GM23338 (cell line): ENCODE measurements around the gene CTTNBP2. TPM values are rescaled to one million over a fixed set of nuclear protein-coding genes. Genes with fewer than 3 reads are reported as not detected.

ENCODE experiments used
- ATAC-seq: fragments of 200-7000 bp; cut with Tn5 transposase; 3 replicates; pipeline ENCODE4 v1.9.1; 2020
- DNase-seq: peaks from one replicate; pipeline ENCODE4 v3.0.0-alpha.2; 2015; ENCODE audit warnings: low spot score
- H2AFZ ChIP-seq: fragments of 200-600 bp; sonication (generic); 2 replicates; pipeline ENCODE4 v1.8.0; 2016; ENCODE audit warnings: antibody characterized with exemption, mild to moderate bottlenecking, moderate library complexity
- H3F3A ChIP-seq: fragments of 200-600 bp; sonication (generic); replicated peaks from 2 replicates; pipeline ENCODE4 v1.8.0; 2017; ENCODE audit warnings: antibody characterized with exemption, mixed run types, low read depth
- H3K27ac ChIP-seq: fragments of 200-600 bp; sonication (generic); 2 replicates; pipeline ENCODE4 v1.6.1; 2016; ENCODE audit warnings: low read depth
- H3K27me3 ChIP-seq: fragments of 200-600 bp; sonication (generic); 2 replicates; pipeline ENCODE4 v1.8.0; 2016; ENCODE audit warnings: mild to moderate bottlenecking, mixed run types, moderate library complexity; ENCODE audit not compliant: insufficient read depth
- H3K36me3 ChIP-seq: fragments of 200-600 bp; sonication (generic); 2 replicates; pipeline ENCODE4 v1.8.0; 2016; ENCODE audit warnings: mild to moderate bottlenecking; ENCODE audit not compliant: insufficient read depth
- H3K4me1 ChIP-seq: fragments of 200-600 bp; sonication (generic); 2 replicates; pipeline ENCODE4 v1.8.0; 2016; ENCODE audit warnings: mild to moderate bottlenecking, moderate library complexity; ENCODE audit not compliant: insufficient read depth
- H3K4me2 ChIP-seq: fragments of 200-600 bp; sonication (generic); 2 replicates; pipeline ENCODE4 v1.7.1; 2017; ENCODE audit warnings: mixed run types
- H3K4me3 ChIP-seq: fragments of 200-600 bp; sonication (generic); 2 replicates; pipeline ENCODE4 v1.6.1; 2016; ENCODE audit warnings: mixed run types
- H3K79me2 ChIP-seq: fragments of 200-600 bp; sonication (generic); replicated peaks from 2 replicates; pipeline ENCODE4 v1.8.0; 2017; ENCODE audit warnings: mild to moderate bottlenecking; ENCODE audit not compliant: insufficient read depth
- H3K9me2 ChIP-seq: fragments of 200-600 bp; sonication (generic); 2 replicates; pipeline ENCODE4 v1.8.0; 2017; ENCODE audit not compliant: insufficient read depth
- H4K20me1 ChIP-seq: fragments of 200-600 bp; sonication (generic); replicated peaks from 2 replicates; pipeline ENCODE4 v1.8.0; 2017; ENCODE audit warnings: mild to moderate bottlenecking; ENCODE audit not compliant: insufficient read depth
- H3K27ac Mint-ChIP-seq: 2 replicates; pipeline ENCODE4 v1.8.0; 2020; ENCODE audit warnings: inconsistent platforms, mild to moderate bottlenecking, moderate library complexity, mixed read lengths
- H3K27me3 Mint-ChIP-seq: 3 replicates; pipeline ENCODE4 v1.8.0; 2022; ENCODE audit warnings: low read depth, mild to moderate bottlenecking, moderate library complexity, mixed read lengths, inconsistent platforms; ENCODE audit not compliant: insufficient read depth, poor library complexity
- H3K36me3 Mint-ChIP-seq: 3 replicates; pipeline ENCODE4 v1.8.0; 2021; ENCODE audit warnings: low read depth, mild to moderate bottlenecking, inconsistent platforms, moderate library complexity, mixed read lengths
- H3K4me1 Mint-ChIP-seq: 3 replicates; pipeline ENCODE4 v1.8.0; 2020; ENCODE audit warnings: mild to moderate bottlenecking, inconsistent platforms, mixed read lengths
- H3K4me3 Mint-ChIP-seq: 3 replicates; pipeline ENCODE4 v1.8.0; 2021; ENCODE audit warnings: moderate library complexity, mild to moderate bottlenecking, inconsistent platforms, mixed read lengths
- H3K9me3 Mint-ChIP-seq: 3 replicates; pipeline ENCODE4 v1.8.0; 2020; ENCODE audit warnings: moderate library complexity, mild to moderate bottlenecking, inconsistent platforms, mixed read lengths
- CREB1 ChIP-seq: fragments of 250-450 bp; sonication (Bioruptor Pico); IDR thresholded peaks from 2 replicates; pipeline ENCODE4 v1.5.0; 2020; ENCODE audit warnings: low read depth, mild to moderate bottlenecking, moderate library complexity
- CTCF ChIP-seq, 2 experiments: fragments of 200-600 bp in 1 of 2; sonication (generic) in 1 of 2; conservative IDR thresholded peaks; 2 replicates each; pipeline versions ENCODE4 v1.5.1 to v1.6.1; 2016 to 2017; ENCODE audit warnings: antibody characterized with exemption in 2 of 2, low read depth in 2 of 2, mild to moderate bottlenecking in 2 of 2, moderate library complexity in 1 of 2
- EZH2 ChIP-seq: fragments of 200-600 bp; sonication (generic); IDR thresholded peaks from one replicate; pipeline ENCODE4 v1.8.0; 2017; ENCODE audit warnings: antibody characterized with exemption, mild to moderate bottlenecking, low read depth; ENCODE audit not compliant: unreplicated experiment
- EZH2phosphoT487 ChIP-seq: fragments of 200-600 bp; sonication (generic); IDR thresholded peaks from one replicate; pipeline ENCODE4 v1.8.1; 2018; ENCODE audit warnings: antibody characterized with exemption; ENCODE audit not compliant: unreplicated experiment
- JUNB ChIP-seq: IDR thresholded peaks from one replicate; pipeline ENCODE4 v1.6.1; 2016; ENCODE audit warnings: antibody characterized with exemption; ENCODE audit not compliant: unreplicated experiment
- NANOG ChIP-seq: IDR thresholded peaks from 2 replicates; pipeline ENCODE4 v1.6.1; 2016; ENCODE audit warnings: antibody characterized with exemption, borderline replicate concordance
- REST ChIP-seq: IDR thresholded peaks from one replicate; pipeline ENCODE4 v1.6.1; 2018; ENCODE audit warnings: antibody characterized with exemption; ENCODE audit not compliant: unreplicated experiment
- STAT1 ChIP-seq: IDR thresholded peaks from one replicate; pipeline ENCODE4 v1.6.1; 2016; ENCODE audit warnings: antibody characterized with exemption; ENCODE audit not compliant: unreplicated experiment
- ZNF331 ChIP-seq: fragments of 250-450 bp; sonication (Bioruptor Pico); IDR thresholded peaks from 2 replicates; pipeline ENCODE4 v1.5.0; 2020; ENCODE audit warnings: low read depth, mild to moderate bottlenecking, moderate library complexity
- ZNF462 ChIP-seq: fragments of 250-450 bp; sonication (Bioruptor Pico); IDR thresholded peaks from 2 replicates; pipeline ENCODE4 v1.5.0; 2020; ENCODE audit warnings: mild to moderate bottlenecking, moderate library complexity
- polyA plus RNA-seq: library from polyadenylated mRNA; unstranded; fragments of >200 nt; fragmentation: Nextera tagmentation; extraction: Ambion mirVana; gene quantifications from 2 replicates; pipeline ENCODE4 v1.2.1, GENCODE V29; 2016
- total RNA-seq: library from RNA; depleted of rRNA; stranded (reverse); fragments of >200 nt; shearing (Covaris generic); gene quantifications from 2 replicates; pipeline ENCODE4 v1.2.3, GENCODE V29; 2014

CTTNBP2 gene
- total and polyA plus RNA-seq, 2 experiments from 2014 or later, result 26.8 to 30.7 TPM

DNA sequence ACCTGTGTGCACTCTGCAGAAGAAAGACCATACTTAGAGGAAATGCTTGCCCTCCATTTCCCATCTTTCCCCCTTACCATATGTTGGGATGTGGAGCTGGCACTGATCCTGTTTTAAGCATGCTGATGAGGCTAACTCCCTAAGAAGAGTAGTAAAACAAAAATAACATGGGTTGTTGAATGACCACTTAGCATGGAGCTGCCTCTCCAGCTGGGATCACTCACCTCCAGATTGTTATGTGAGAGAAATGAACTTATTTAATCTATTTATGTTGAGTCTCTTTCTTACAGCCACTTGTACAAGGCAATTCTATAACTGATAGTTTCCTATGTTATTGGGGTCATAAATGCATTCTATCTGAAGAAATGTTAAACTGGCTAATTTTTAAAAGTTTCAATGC lies 17.0 kb downstream of the CTTNBP2 start:
- H3K79me2 ChIP-seq, result peaks cover 18% of the 10 kb centered on the region
- no peaks in the 10 kb centered on the region for H3K4me1 ChIP-seq
- Mint-ChIP-seq H3K36me3 (peaks cover 25% of the 10 kb centered on the region; the same call in 2 of the 3 replicates), H3K9me3 (no peaks in the 10 kb centered on the region), H3K27me3 (no peaks in the 10 kb centered on the region), H3K27ac (no peak overlapping the region), H3K4me3 (no peak overlapping the region), H3K4me1 (peaks cover 18% of the 10 kb centered on the region)
- DNase-seq, result no peak
- H3K36me3 ChIP-seq, result no peaks in the 10 kb centered on the region; the same call in 1 of the 2 replicates
- ATAC-seq, result no peak
- H3K27ac ChIP-seq, result no peak overlapping the region
- no peaks in the 10 kb centered on the region for H4K20me1 ChIP-seq
- TF ChIP-seq EZH2, result no peak
- TF ChIP-seq REST, result no peak
- no peak for TF ChIP-seq EZH2phosphoT487
- no peak for TF ChIP-seq JUNB
- no peak for TF ChIP-seq NANOG
- TF ChIP-seq CTCF (conservative IDR thresholded peaks at IDR 0.05; ENCODE audit: low read depth in 2 of 2), result no peak
- no peak for TF ChIP-seq CREB1 (CRISPR knock-in tag)
- TF ChIP-seq STAT1, result no peak
- TF ChIP-seq ZNF331 (CRISPR knock-in tag), result no peak
- H3F3A ChIP-seq, result no peaks in the 10 kb centered on the region
- H2AFZ ChIP-seq, result no peak overlapping the region
- H3K9me2 ChIP-seq, result no peaks in the 10 kb centered on the region
- H3K27me3 ChIP-seq, result no peaks in the 10 kb centered on the region
- H3K4me3 ChIP-seq, result no peak overlapping the region
- no peak overlapping the region for H3K4me2 ChIP-seq

DNA sequence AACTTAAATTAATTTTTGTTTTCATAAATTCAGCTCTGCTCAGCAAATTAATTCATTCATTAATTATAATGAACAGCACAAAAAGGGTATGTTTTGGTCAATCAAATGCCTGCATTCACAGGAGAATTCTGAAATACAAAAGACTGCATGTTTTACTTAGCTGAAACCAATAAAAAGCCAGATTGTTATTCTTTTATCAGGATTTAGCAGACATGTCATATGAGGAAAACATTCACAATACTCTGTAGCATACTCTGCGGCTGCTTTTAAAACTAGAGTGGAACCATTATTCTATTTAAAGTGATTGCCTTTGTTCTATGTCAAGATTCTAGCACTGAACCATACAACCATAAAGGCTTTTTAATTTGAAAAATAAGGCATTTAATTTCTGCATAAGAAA lies 19.1 kb downstream of the CTTNBP2 start:
- Mint-ChIP-seq H3K36me3 (peaks cover 14% of the 10 kb centered on the region; the same call in 2 of the 3 replicates), H3K4me1 (peaks cover 30% of the 10 kb centered on the region), H3K9me3 (no peaks in the 10 kb centered on the region), H3K27ac (no peak overlapping the region), H3K27me3 (no peaks in the 10 kb centered on the region), H3K4me3 (no peak overlapping the region)
- no peak for DNase-seq
- no peak for ATAC-seq
- Histone ChIP-seq H2AFZ (no peak overlapping the region), H3K4me1 (peaks cover 11% of the 10 kb centered on the region; the same call in 1 of the 2 replicates), H3K79me2 (peaks cover 32% of the 10 kb centered on the region), H3K36me3 (no peaks in the 10 kb centered on the region), H4K20me1 (no peaks in the 10 kb centered on the region), H3K4me2 (no peak overlapping the region), H3K4me3 (no peak overlapping the region), H3K27me3 (no peaks in the 10 kb centered on the region), H3F3A (no peaks in the 10 kb centered on the region), H3K27ac (no peak overlapping the region), H3K9me2 (no peaks in the 10 kb centered on the region)
- no peak for TF ChIP-seq ZNF462
